ENCODE measurements around the gene ARID2. TPM values are rescaled to one million over a fixed set of nuclear protein-coding genes. Genes with fewer than 3 reads are reported as not detected.

Gene ARID2
- total RNA-seq, 1 donor from 2014 or later: 46.3 TPM

DNA sequence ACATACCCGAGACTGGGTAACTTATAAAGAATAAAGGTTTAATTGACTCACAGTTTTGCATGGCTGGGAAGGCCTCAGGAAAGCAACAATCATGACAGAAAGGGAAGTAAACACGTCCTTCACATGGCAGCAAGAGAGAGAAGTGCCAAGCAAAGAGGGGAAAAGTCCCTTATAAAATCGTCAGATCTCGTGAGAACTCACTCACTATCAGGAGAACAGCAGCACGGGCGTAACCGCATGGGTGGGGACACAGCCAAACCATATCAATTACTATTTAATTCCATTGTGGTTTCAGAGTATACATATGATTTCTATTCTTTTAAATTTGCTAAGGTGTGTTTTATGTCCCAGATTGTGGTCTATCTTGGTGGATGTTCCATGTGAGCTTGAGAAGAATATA is 142.9 kb downstream of the ARID2 start:
- peaks cover 2% of the 10 kb centered on the region for H3K27me3 Mint-ChIP-seq (ENCODE audit: unreplicated experiment)
- no peak for TF ChIP-seq CTCF (IDR thresholded peaks at IDR 0.05; ENCODE audit: unreplicated experiment)
- H3K36me3 Mint-ChIP-seq (ENCODE audit: low read depth, unreplicated experiment): peaks cover 24% of the 10 kb centered on the region
- peaks cover 9% of the 10 kb centered on the region for H3K4me1 Mint-ChIP-seq (ENCODE audit: unreplicated experiment)
- H3K27ac Mint-ChIP-seq (ENCODE audit: unreplicated experiment): no peak overlapping the region
- no peak for DNase-seq (ENCODE audit: low spot score)
- H3K4me3 Mint-ChIP-seq (ENCODE audit: unreplicated experiment): no peak overlapping the region
- H3K9me3 Mint-ChIP-seq (ENCODE audit: unreplicated experiment): no peaks in the 10 kb centered on the region

DNA sequence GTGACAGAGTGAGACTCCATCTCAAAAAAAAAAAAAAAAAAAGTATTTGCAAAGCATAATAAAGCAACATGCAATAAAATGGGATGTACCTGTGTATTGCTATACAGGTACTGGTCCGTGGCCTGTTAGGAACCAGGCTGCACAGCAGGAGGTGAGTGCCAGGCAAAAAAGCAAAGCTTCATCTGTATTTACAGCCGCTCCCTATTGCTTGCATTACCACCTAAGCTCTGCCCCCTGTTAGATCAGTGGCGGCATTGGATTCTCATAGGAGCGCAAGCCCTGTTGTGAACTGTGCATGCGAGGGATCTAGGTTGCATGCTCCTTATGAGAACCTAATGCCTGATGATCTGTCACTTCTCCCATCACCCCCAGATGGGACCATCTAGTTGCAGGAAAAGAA is 147.6 kb downstream of the ARID2 start:
- H3K27me3 Mint-ChIP-seq (ENCODE audit: unreplicated experiment): peaks cover 2% of the 10 kb centered on the region
- no peak for DNase-seq (ENCODE audit: low spot score)
- H3K4me3 Mint-ChIP-seq (ENCODE audit: unreplicated experiment): no peak overlapping the region
- H3K27ac Mint-ChIP-seq (ENCODE audit: unreplicated experiment): no peak overlapping the region
- H3K4me1 Mint-ChIP-seq (ENCODE audit: unreplicated experiment): peaks cover 46% of the 10 kb centered on the region
- H3K9me3 Mint-ChIP-seq (ENCODE audit: unreplicated experiment): no peaks in the 10 kb centered on the region
- H3K36me3 Mint-ChIP-seq (ENCODE audit: low read depth, unreplicated experiment): peaks cover 40% of the 10 kb centered on the region
- TF ChIP-seq CTCF (IDR thresholded peaks at IDR 0.05; ENCODE audit: unreplicated experiment): no peak

GRCh38 chr12:45878630-45879255 is 149.2 kb downstream of the ARID2 start:
- TF ChIP-seq CTCF (IDR thresholded peaks at IDR 0.05; ENCODE audit: unreplicated experiment): no peak
- DNase-seq (ENCODE audit: low spot score): no peak
- H3K27me3 Mint-ChIP-seq (ENCODE audit: unreplicated experiment): peaks cover 2% of the 10 kb centered on the region
- H3K27ac Mint-ChIP-seq (ENCODE audit: unreplicated experiment): peak overlapping the region; percentile 81
- H3K36me3 Mint-ChIP-seq (ENCODE audit: low read depth, unreplicated experiment): peaks cover 40% of the 10 kb centered on the region
- no peaks in the 10 kb centered on the region for H3K9me3 Mint-ChIP-seq (ENCODE audit: unreplicated experiment)
- peaks cover 45% of the 10 kb centered on the region for H3K4me1 Mint-ChIP-seq (ENCODE audit: unreplicated experiment)
- no peak overlapping the region for H3K4me3 Mint-ChIP-seq (ENCODE audit: unreplicated experiment)

- no peak for TF ChIP-seq CTCF (IDR thresholded peaks at IDR 0.05; ENCODE audit: unreplicated experiment)
- peak overlapping the region; percentile 13 for H3K4me3 Mint-ChIP-seq (ENCODE audit: unreplicated experiment)
- peaks cover 35% of the 10 kb centered on the region for H3K36me3 Mint-ChIP-seq (ENCODE audit: low read depth, unreplicated experiment)
- peaks cover 45% of the 10 kb centered on the region for H3K4me1 Mint-ChIP-seq (ENCODE audit: unreplicated experiment)
- peaks cover 2% of the 10 kb centered on the region for H3K27me3 Mint-ChIP-seq (ENCODE audit: unreplicated experiment)
- no peaks in the 10 kb centered on the region for H3K9me3 Mint-ChIP-seq (ENCODE audit: unreplicated experiment)
- H3K27ac Mint-ChIP-seq (ENCODE audit: unreplicated experiment): peak overlapping the region; percentile 81
- no peak for DNase-seq (ENCODE audit: low spot score)
Observed at GRCh38 chr12:45879363-45879895, 149.9 kb downstream of the ARID2 start.

GRCh38 chr12:45880533-45880932 is 151.0 kb downstream of the ARID2 start:
- Mint-ChIP-seq H3K27me3 (ENCODE audit: unreplicated experiment) (no peaks in the 10 kb centered on the region), H3K9me3 (ENCODE audit: unreplicated experiment) (no peaks in the 10 kb centered on the region), H3K4me1 (ENCODE audit: unreplicated experiment) (peaks cover 45% of the 10 kb centered on the region), H3K36me3 (ENCODE audit: low read depth, unreplicated experiment) (peaks cover 35% of the 10 kb centered on the region), H3K4me3 (ENCODE audit: unreplicated experiment) (peak overlapping the region; percentile 24), H3K27ac (ENCODE audit: unreplicated experiment) (no peak overlapping the region)
- DNase-seq (ENCODE audit: low spot score): no peak
- no peak for TF ChIP-seq CTCF (IDR thresholded peaks at IDR 0.05; ENCODE audit: unreplicated experiment)

Data from endothelial cell (in vitro differentiated cells).